Prostate gland (tissue), 2 donors: ENCODE measurements around the gene SEMA4C. TPM values are rescaled to one million over a fixed set of nuclear protein-coding genes. Genes with fewer than 3 reads are reported as not detected.

Experiments used
- DNase-seq: peaks from one replicate; pipeline ENCODE4 v3.0.0-alpha.2; 2019; ENCODE audit warnings: low spot score
- H3K27ac ChIP-seq, 2 donors: fragments of 200-600 bp; sonication (generic); 2 replicates each; pipeline ENCODE4 v1.5.1; 2017 to 2019
- H3K27me3 ChIP-seq: fragments of 200-600 bp; sonication (generic); replicated peaks from 2 replicates; pipeline ENCODE4 v1.5.1; 2019; ENCODE audit not compliant: insufficient read depth
- H3K36me3 ChIP-seq, 2 donors: fragments of 200-600 bp; sonication (generic); 1 replicate in 1 of 2; 2 replicates in 1 of 2; pipeline versions ENCODE4 v1.5.1 to v1.8.1; 2017 to 2019
- H3K4me1 ChIP-seq: fragments of 200-600 bp; sonication (generic); replicated peaks from 2 replicates; pipeline ENCODE4 v1.5.1; 2019
- H3K4me3 ChIP-seq, 2 donors: fragments of 200-600 bp; sonication (generic); 2 replicates each; pipeline ENCODE4 v1.5.1; 2017 to 2019
- H3K9me3 ChIP-seq: fragments of 200-600 bp; sonication (generic); 2 replicates; pipeline ENCODE4 v1.5.1; 2017
- POLR2A ChIP-seq: fragments of 450-650 bp; IDR thresholded peaks from one replicate; pipeline ENCODE4 v1.6.1; 2016; ENCODE audit warnings: antibody characterized with exemption, mild to moderate bottlenecking
- POLR2AphosphoS5 ChIP-seq: sonication (generic); formaldehyde crosslinking; IDR thresholded peaks from one replicate; pipeline ENCODE4 v1.6.1; 2017; ENCODE audit warnings: antibody characterized with exemption
- WGBS: methylation state at CpG from one replicate; pipeline ENCODE4 v1.1.5; 2018; 5-methylcytosine and 5-hydroxymethylcytosine counted together
- intact Hi-C: fragments of 100-400 bp; cut with DNase I; formaldehyde crosslinking; loops from one replicate; pipeline ENCODE4 v1.14.2; 2022
- total RNA-seq, 2 donors: library from RNA; depleted of rRNA; stranded (reverse); fragments of >200 nt; gene quantifications; one replicate each; pipeline ENCODE4 v1.1.0, GENCODE V29; 2016
- TF ChIP-seq, protein P1 (sequence below), 4 experiments: fragments of 200-600 bp in 2 of 4; fragments of 450-650 bp in 2 of 4; sonication (generic) in 2 of 4; IDR thresholded peaks; 1 replicate in 3 of 4; 2 replicates in 1 of 4; pipeline ENCODE4 v1.5.1; 2016 to 2019; ENCODE audit warnings: antibody characterized with exemption in 4 of 4, mild to moderate bottlenecking in 2 of 4, moderate library complexity in 2 of 4

SEMA4C gene
- total RNA-seq, 2 donors from 2014 or later = 35.8 to 45.9 TPM

DNA sequence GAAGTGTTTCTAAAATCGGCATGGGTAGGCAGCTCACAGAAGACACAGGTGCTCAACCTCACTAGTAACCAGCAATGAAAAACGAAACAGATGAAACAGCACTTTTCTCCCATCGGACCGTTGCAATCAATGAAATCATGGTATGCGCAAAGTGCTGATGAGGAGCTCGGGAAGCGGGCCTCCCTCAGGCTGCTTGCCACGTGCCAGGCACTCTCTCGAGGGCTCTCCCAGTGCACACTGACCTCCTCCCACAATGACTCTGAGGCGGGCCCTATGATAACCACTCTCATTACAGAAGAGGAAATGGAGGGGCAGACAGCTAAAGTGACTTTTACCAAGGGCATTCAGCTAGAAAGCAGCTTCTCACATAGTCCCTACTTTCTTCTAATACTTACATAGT, 22.3 kb downstream of the SEMA4C start:
- intact Hi-C loops = no loop called here
- no peaks in the 10 kb centered on the region for H3K27me3 ChIP-seq
- DNase-seq = no peak
- TF ChIP-seq POLR2A (no peak), POLR2AphosphoS5 (no peak)
- TF ChIP-seq, protein P1, sequence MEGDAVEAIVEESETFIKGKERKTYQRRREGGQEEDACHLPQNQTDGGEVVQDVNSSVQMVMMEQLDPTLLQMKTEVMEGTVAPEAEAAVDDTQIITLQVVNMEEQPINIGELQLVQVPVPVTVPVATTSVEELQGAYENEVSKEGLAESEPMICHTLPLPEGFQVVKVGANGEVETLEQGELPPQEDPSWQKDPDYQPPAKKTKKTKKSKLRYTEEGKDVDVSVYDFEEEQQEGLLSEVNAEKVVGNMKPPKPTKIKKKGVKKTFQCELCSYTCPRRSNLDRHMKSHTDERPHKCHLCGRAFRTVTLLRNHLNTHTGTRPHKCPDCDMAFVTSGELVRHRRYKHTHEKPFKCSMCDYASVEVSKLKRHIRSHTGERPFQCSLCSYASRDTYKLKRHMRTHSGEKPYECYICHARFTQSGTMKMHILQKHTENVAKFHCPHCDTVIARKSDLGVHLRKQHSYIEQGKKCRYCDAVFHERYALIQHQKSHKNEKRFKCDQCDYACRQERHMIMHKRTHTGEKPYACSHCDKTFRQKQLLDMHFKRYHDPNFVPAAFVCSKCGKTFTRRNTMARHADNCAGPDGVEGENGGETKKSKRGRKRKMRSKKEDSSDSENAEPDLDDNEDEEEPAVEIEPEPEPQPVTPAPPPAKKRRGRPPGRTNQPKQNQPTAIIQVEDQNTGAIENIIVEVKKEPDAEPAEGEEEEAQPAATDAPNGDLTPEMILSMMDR (IDR thresholded peaks at IDR 0.05) = no peak
- H3K36me3 ChIP-seq = peaks cover 0 to 3% of the 10 kb centered on the region in 2 donors
- H3K27ac ChIP-seq = no peak overlapping the region
- no peaks in the 10 kb centered on the region for H3K9me3 ChIP-seq
- no peak overlapping the region for H3K4me3 ChIP-seq
- 85% methylated on average over 10 of the region's 10 CpGs for WGBS
- H3K4me1 ChIP-seq = no peaks in the 10 kb centered on the region

DNA sequence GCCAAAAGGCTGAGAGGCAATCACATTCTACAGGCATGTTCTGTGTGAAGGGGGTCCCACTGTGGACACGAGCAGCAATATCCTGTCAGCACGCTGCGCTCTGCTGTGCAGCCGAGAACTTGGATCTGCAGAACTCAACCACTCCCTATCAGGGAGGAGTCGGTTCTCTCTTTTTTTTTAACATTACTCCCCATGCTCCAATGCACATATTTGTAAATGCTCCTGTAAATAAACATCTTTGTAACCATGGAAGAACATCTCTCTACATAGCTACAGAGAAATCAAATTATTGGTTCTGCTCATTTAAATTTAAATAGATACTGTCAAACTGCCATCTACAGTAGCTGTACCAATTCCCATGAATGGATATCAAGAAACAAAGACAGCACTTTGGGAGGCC, 23.1 kb downstream of the SEMA4C start:
- WGBS = 90% methylated on average over 5 of the region's 5 CpGs
- H3K4me1 ChIP-seq = no peaks in the 10 kb centered on the region

DNA sequence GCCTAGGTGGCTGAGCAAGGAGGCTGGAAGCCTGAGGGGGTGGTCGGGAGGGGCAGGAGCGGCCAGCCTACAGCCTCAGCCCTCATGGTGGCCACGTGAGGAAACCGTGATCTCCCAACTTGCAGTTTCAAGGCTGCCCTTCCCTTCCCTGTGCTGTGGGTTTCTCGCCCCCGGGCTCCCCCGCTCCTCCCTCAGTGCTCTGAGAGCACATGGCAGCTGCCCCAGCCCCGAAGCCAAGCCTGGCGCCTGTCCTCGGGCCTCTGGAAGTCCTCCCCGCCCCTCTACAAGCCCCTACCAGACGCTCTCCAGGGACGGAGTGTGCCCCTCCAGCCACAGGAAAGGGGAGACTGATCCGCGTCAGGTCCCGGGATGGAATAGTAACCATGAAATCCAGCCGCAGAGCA, 25.5 kb downstream of the SEMA4C start:
- H3K9me3 ChIP-seq = no peaks in the 10 kb centered on the region
- no peak for TF ChIP-seq POLR2AphosphoS5
- TF ChIP-seq, protein P1 (IDR thresholded peaks at IDR 0.05) = no peak
- TF ChIP-seq POLR2A = no peak
- DNase-seq = no peak
- no peak overlapping the region for H3K27ac ChIP-seq
- no peaks in the 10 kb centered on the region for H3K27me3 ChIP-seq
- no peaks in the 10 kb centered on the region for H3K4me1 ChIP-seq
- intact Hi-C loops = no loop called here
- no peak overlapping the region for H3K4me3 ChIP-seq
- WGBS = 75% methylated on average over 12 of the region's 17 CpGs
- no peaks in the 10 kb centered on the region for H3K36me3 ChIP-seq

More for the DNA sequence above, 23.1 kb downstream of the SEMA4C start:
- H3K4me3 ChIP-seq = no peak overlapping the region
- H3K36me3 ChIP-seq = peaks cover 0 to 3% of the 10 kb centered on the region in 2 donors
- intact Hi-C loops = no loop called here
- H3K27me3 ChIP-seq = no peaks in the 10 kb centered on the region
- DNase-seq = no peak
- no peaks in the 10 kb centered on the region for H3K9me3 ChIP-seq
- H3K27ac ChIP-seq = no peak overlapping the region
- TF ChIP-seq POLR2A (no peak), POLR2AphosphoS5 (no peak)
- TF ChIP-seq, protein P1 (IDR thresholded peaks at IDR 0.05) = no peak

DNA sequence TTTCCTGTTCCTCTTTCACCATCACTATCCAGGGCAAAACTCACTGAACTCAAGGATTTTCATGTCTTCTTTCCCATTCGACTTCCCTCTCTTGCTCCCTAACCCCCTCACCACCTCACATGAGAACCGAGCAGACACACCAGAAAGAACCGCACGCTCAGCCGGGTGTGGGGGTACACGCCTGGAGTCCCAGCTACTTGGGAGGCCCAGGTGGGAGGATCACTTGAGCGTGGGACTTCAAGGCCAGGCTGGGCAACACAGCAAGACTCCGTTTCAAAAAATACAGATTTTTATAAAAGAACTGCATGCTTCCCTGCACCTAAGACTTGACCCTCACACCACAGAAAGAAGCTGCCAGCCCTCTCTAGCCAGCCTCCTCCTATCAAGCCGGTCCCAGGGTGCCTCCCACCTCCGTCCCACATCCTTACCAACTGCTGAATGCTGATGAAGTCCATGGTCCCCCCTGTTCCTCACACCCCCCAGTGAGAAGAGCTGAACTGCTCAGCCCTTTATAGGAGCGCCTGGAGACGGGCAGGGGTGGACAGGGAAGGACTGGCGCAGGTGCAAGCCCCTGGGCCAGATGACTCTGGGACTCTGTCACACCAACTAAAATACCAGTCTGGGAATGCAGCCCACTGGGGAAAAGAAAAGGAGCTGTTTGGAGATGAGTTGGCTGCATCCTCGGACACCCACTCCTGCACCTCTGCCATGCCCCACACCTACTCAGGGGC, 26.2 kb downstream of the SEMA4C start, which contains the start of gene ANKRD23:
ANKRD23 (minus strand) TSS at position 484 of the 731 bp plus-strand sequence; CDS start at position 455, 29 bp downstream.
- no peak for DNase-seq
- TF ChIP-seq POLR2AphosphoS5 = no peak
- TF ChIP-seq POLR2A = no peak
- TF ChIP-seq, protein P1 (IDR thresholded peaks at IDR 0.05) = no peak
- H3K4me3 ChIP-seq = no peak within 1 kb of the TSS
- 95% methylated on average over 14 of the region's 14 CpGs for WGBS
- no peaks in the 10 kb centered on the region for H3K36me3 ChIP-seq
- intact Hi-C loops = no loop called here
- no peaks in the 10 kb centered on the region for H3K9me3 ChIP-seq
- no peak within 1 kb of the TSS for H3K27ac ChIP-seq
- no peaks in the 10 kb centered on the region for H3K4me1 ChIP-seq
- H3K27me3 ChIP-seq = no peaks in the 10 kb centered on the region

DNA sequence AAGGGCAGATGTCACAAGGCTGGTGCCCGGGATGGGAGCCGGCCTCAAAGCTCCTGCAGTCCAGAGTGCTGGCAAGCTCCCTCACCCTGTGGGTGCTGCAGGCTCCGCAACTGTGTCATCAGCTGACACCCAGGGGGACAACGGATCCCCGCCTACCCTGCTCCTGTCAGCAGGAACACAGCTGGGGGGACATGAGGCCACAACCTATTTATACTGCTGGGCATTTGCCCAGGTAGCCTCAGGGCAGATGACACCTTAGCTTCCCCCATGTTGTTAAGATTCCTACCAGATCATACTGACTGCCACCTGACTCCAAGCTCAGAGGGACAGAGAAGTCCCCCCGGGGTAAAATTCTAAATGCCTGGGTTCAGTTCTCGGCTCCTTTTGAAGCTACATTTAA, 27.3 kb downstream of the SEMA4C start:
- DNase-seq = no peak
- intact Hi-C loops = no loop called here
- Histone ChIP-seq H3K4me3 (no peak overlapping the region), H3K36me3 (no peaks in the 10 kb centered on the region), H3K9me3 (no peaks in the 10 kb centered on the region), H3K27me3 (no peaks in the 10 kb centered on the region), H3K27ac (no peak overlapping the region), H3K4me1 (no peaks in the 10 kb centered on the region)
- TF ChIP-seq POLR2AphosphoS5 = no peak
- no peak for TF ChIP-seq POLR2A
- TF ChIP-seq, protein P1 (IDR thresholded peaks at IDR 0.05) = no peak
- 69% methylated on average over 7 of the region's 7 CpGs for WGBS
